Measurements from ENCODE around the gene TP53I11. TPM values are rescaled to one million over a fixed set of nuclear protein-coding genes. Genes with fewer than 3 reads are reported as not detected.

TP53I11 gene
- total RNA-seq, 1 donor from 2014 or later = 45.5 TPM

- intact Hi-C loops (cut with micrococcal nuclease) = no loop called here
- ATAC-seq (no peak), DNase-seq (no peak)
Measured at GRCh38 chr11:44926036-44926435, 24.6 kb downstream of the TP53I11 start.

- DNase-seq (no peak), ATAC-seq (no peak)
Measured at GRCh38 chr11:44923806-44924205, 26.9 kb downstream of the TP53I11 start.

GRCh38 chr11:44923115-44923514, 27.6 kb downstream of the TP53I11 start:
- DNase-seq = no peak
- no peak for ATAC-seq
- intact Hi-C loops (cut with micrococcal nuclease) = no loop called here

More at GRCh38 chr11:44923806-44924205, 26.9 kb downstream of the TP53I11 start:
- intact Hi-C loops (cut with micrococcal nuclease) = no loop called here

GRCh38 chr11:44920451-44920850, 30.2 kb downstream of the TP53I11 start:
- DNase-seq (no peak), ATAC-seq (no peak)
- intact Hi-C loops (cut with micrococcal nuclease) = no loop called here

GRCh38 chr11:44917741-44918140, 32.9 kb downstream of the TP53I11 start:
- DNase-seq = no peak
- ATAC-seq = no peak
- intact Hi-C loops (cut with micrococcal nuclease) = loop anchor here (10.0 kb wide), 1 partner anchor 363 kb away; no protein-coding TSS in a partner anchor

GRCh38 chr11:44916801-44917385, 33.8 kb downstream of the TP53I11 start:
- ATAC-seq (peak; percentile 81), DNase-seq (no peak)
- intact Hi-C loops (cut with micrococcal nuclease) = loop anchor here (10.0 kb wide), 1 partner anchor 362 kb away; no protein-coding TSS in a partner anchor

GRCh38 chr11:44916331-44916730, 34.4 kb downstream of the TP53I11 start:
- intact Hi-C loops (cut with micrococcal nuclease) = loop anchor here (10.0 kb wide), 1 partner anchor 362 kb away; no protein-coding TSS in a partner anchor
- no peak for ATAC-seq
- no peak for DNase-seq

GRCh38 chr11:44915621-44916020, 35.1 kb downstream of the TP53I11 start:
- intact Hi-C loops (cut with micrococcal nuclease) = loop anchor here (10.0 kb wide), 1 partner anchor 361 kb away; no protein-coding TSS in a partner anchor
- DNase-seq = no peak
- no peak for ATAC-seq

GRCh38 chr11:44915004-44915403, 35.7 kb downstream of the TP53I11 start:
- intact Hi-C loops (cut with micrococcal nuclease) = loop anchor here (10.0 kb wide), 1 partner anchor 360 kb away; no protein-coding TSS in a partner anchor
- ATAC-seq (no peak), DNase-seq (no peak)

GRCh38 chr11:44914105-44914504, 36.6 kb downstream of the TP53I11 start:
- no peak for DNase-seq
- ATAC-seq = no peak
- intact Hi-C loops (cut with micrococcal nuclease) = loop anchor here (5.0 to 10.0 kb wide), 2 partner anchors 292 to 359 kb away; no protein-coding TSS in a partner anchor

- intact Hi-C loops (cut with micrococcal nuclease) = loop anchor here (5.0 to 10.0 kb wide), 2 partner anchors 291 to 359 kb away; no protein-coding TSS in a partner anchor
- DNase-seq = no peak
- no peak for ATAC-seq
Measured at GRCh38 chr11:44913502-44913901, 37.2 kb downstream of the TP53I11 start.

- intact Hi-C loops (cut with micrococcal nuclease) = loop anchor here (5.0 to 10.0 kb wide), 2 partner anchors 290 to 358 kb away; no protein-coding TSS in a partner anchor
- DNase-seq (no peak), ATAC-seq (peak; percentile 18)
Measured at GRCh38 chr11:44912270-44912987, 38.3 kb downstream of the TP53I11 start.

GRCh38 chr11:44911029-44911814, 39.5 kb downstream of the TP53I11 start:
- intact Hi-C loops (cut with micrococcal nuclease) = loop anchor here (5.0 to 10.0 kb wide), 2 partner anchors 289 to 356 kb away; no protein-coding TSS in a partner anchor
- ATAC-seq (peak; percentile 82), DNase-seq (peak; percentile 78)

GRCh38 chr11:44910591-44910990, 40.1 kb downstream of the TP53I11 start:
- intact Hi-C loops (cut with micrococcal nuclease) = loop anchor here (5.0 to 10.0 kb wide), 2 partner anchors 288 to 356 kb away; no protein-coding TSS in a partner anchor

GRCh38 chr11:44909557-44909956, 41.1 kb downstream of the TP53I11 start:
- intact Hi-C loops (cut with micrococcal nuclease) = loop anchor here (5.0 to 10.0 kb wide), 2 partner anchors 185 to 272 kb away; partner anchors contain the start of gene TSPAN18
- ATAC-seq (no peak), DNase-seq (no peak)

More at GRCh38 chr11:44910591-44910990, 40.1 kb downstream of the TP53I11 start:
- no peak for DNase-seq
- no peak for ATAC-seq

- DNase-seq = no peak
- intact Hi-C loops (cut with micrococcal nuclease) = loop anchor here (5.0 to 10.0 kb wide), 2 partner anchors 182 to 269 kb away; partner anchors contain the start of gene TSPAN18
- ATAC-seq = no peak
Measured at GRCh38 chr11:44906649-44907048, 44.0 kb downstream of the TP53I11 start.

GRCh38 chr11:44905131-44905866, 45.4 kb downstream of the TP53I11 start:
- ATAC-seq = no peak
- DNase-seq = no peak
- intact Hi-C loops (cut with micrococcal nuclease) = loop anchor here (5.0 to 10.0 kb wide), 2 partner anchors 180 to 268 kb away; partner anchors contain the start of gene TSPAN18

Measured in left ventricle myocardium superior (tissue), 1 donor.